Activated CD8-positive, alpha-beta T cell treated with anti-CD3 and anti-CD28 coated beads for 36 hours (primary cell): ENCODE measurements around the gene CD9. TPM values are rescaled to one million over a fixed set of nuclear protein-coding genes. Genes with fewer than 3 reads are reported as not detected.
A peak's percentile ranks its signal among the peaks of the same experiment; 100 is the strongest.
"Not testable (repeated sequence)": the region's sequence is repeated elsewhere in the genome, so short reads cannot be mapped to it uniquely, and the experiment has no call there.

ENCODE experiments used
- ATAC-seq: fragments of 200-7000 bp; cut with Tn5 transposase; one replicate; pipeline ENCODE4 v1.10.0; 2021; ENCODE audit warnings: mild to moderate bottlenecking, moderate library complexity
- CTCF ChIA-PET: fragments of 350-600 bp; sonication (Branson Sonifier 250); formaldehyde crosslinking; loops from one replicate; lab custom pipeline; 2021; ENCODE audit warnings: antibody characterized with exemption; lab: Charles Lee
- POLR2A ChIA-PET: fragments of 350-600 bp; sonication (Branson Sonifier 250); formaldehyde crosslinking; loops from one replicate; lab custom pipeline; 2021; ENCODE audit warnings: antibody characterized with exemption; lab: Charles Lee
- DNase-seq: peaks from one replicate; pipeline ENCODE4 v3.0.0-alpha.2; 2020
- H3K27ac Mint-ChIP-seq: one replicate; pipeline ENCODE4 v1.8.0; 2021; ENCODE audit warnings: mild to moderate bottlenecking, mixed read lengths
- H3K27me3 Mint-ChIP-seq: one replicate; pipeline ENCODE4 v1.8.0; 2021; ENCODE audit warnings: mixed read lengths
- H3K36me3 Mint-ChIP-seq: one replicate; pipeline ENCODE4 v1.8.0; 2021; ENCODE audit warnings: low read depth, mixed read lengths
- H3K4me1 Mint-ChIP-seq: one replicate; pipeline ENCODE4 v1.8.0; 2021; ENCODE audit warnings: low read depth, mixed read lengths
- H3K4me3 Mint-ChIP-seq: one replicate; pipeline ENCODE4 v1.8.0; 2021; ENCODE audit warnings: mild to moderate bottlenecking, moderate library complexity, mixed read lengths
- H3K9me3 Mint-ChIP-seq: one replicate; pipeline ENCODE4 v1.8.0; 2021; ENCODE audit warnings: mixed read lengths
- CTCF ChIP-seq: fragments of 200-600 bp; IDR thresholded peaks from one replicate; pipeline ENCODE4 v1.8.0; 2022; ENCODE audit warnings: antibody characterized with exemption, mild to moderate bottlenecking
- intact Hi-C: fragments of 100-400 bp; cut with micrococcal nuclease; formaldehyde crosslinking; loops from one replicate; pipeline ENCODE4 v1.10.0; 2022
- total RNA-seq, 2 experiments: library from RNA; stranded (reverse); gene quantifications; one replicate each; pipeline ENCODE4 v1.2.3, GENCODE V29; 2021

CD9 gene
- total RNA-seq, 2 experiments from 2014 or later: 9.1 to 9.2 TPM

GRCh38 chr12:6183689-6184428 lies 16.3 kb upstream of the CD9 start:
- TF ChIP-seq CTCF: no peak
- ChIA-PET POLR2A (interaction anchor here (1.5 kb wide), 1 partner anchor 15 kb away, joined by 3 read pairs; no protein-coding TSS in a partner anchor), CTCF (interaction anchor here (2.0 kb wide), 1 partner anchor 12 kb away, joined by 11 read pairs; no protein-coding TSS in a partner anchor)
- ATAC-seq (no peak), DNase-seq (no peak)
- H3K27ac Mint-ChIP-seq: no peak overlapping the region
- intact Hi-C loops: no loop called here
- H3K4me3 Mint-ChIP-seq: no peak overlapping the region
- peaks cover 1% of the 10 kb centered on the region for H3K4me1 Mint-ChIP-seq
- no peaks in the 10 kb centered on the region for H3K27me3 Mint-ChIP-seq
- H3K36me3 Mint-ChIP-seq: no peaks in the 10 kb centered on the region
- no peaks in the 10 kb centered on the region for H3K9me3 Mint-ChIP-seq

GRCh38 chr12:6185961-6186827 lies 14.0 kb upstream of the CD9 start:
- H3K36me3 Mint-ChIP-seq: no peaks in the 10 kb centered on the region
- no peak for TF ChIP-seq CTCF
- peaks cover 2% of the 10 kb centered on the region for H3K27me3 Mint-ChIP-seq
- H3K27ac Mint-ChIP-seq: no peak overlapping the region
- ChIA-PET CTCF (interaction anchor here (0.7 to 2.0 kb wide), 3 partner anchors 9 to 198 kb away, joined by 3 to 14 read pairs (median 3); no protein-coding TSS in a partner anchor), POLR2A (no interaction called here)
- peaks cover 15% of the 10 kb centered on the region for H3K4me1 Mint-ChIP-seq
- intact Hi-C loops: no loop called here
- no peak overlapping the region for H3K4me3 Mint-ChIP-seq
- DNase-seq (no peak), ATAC-seq (no peak)
- H3K9me3 Mint-ChIP-seq: no peaks in the 10 kb centered on the region

- peaks cover 6% of the 10 kb centered on the region for H3K27me3 Mint-ChIP-seq
- H3K27ac Mint-ChIP-seq: no peak overlapping the region
- DNase-seq (no peak), ATAC-seq (no peak)
- no peak overlapping the region for H3K4me3 Mint-ChIP-seq
- peaks cover 15% of the 10 kb centered on the region for H3K4me1 Mint-ChIP-seq
- POLR2A ChIA-PET: no interaction called here
- CTCF ChIA-PET: interaction anchor here (1.2 to 3.3 kb wide), 5 partner anchors 7 to 96 kb away, joined by 3 to 15 read pairs (median 9); no protein-coding TSS in a partner anchor
- H3K36me3 Mint-ChIP-seq: no peaks in the 10 kb centered on the region
- no peak for TF ChIP-seq CTCF
- no peaks in the 10 kb centered on the region for H3K9me3 Mint-ChIP-seq
- intact Hi-C loops: no loop called here
These were observed 12.0 kb upstream of the CD9 start for GRCh38 chr12:6187948-6188793.

- ATAC-seq: peak; percentile 30
- ChIA-PET POLR2A (no interaction called here), CTCF (interaction anchor here (1.2 to 3.3 kb wide), 3 partner anchors 16 to 96 kb away, joined by 3 to 15 read pairs (median 9); no protein-coding TSS in a partner anchor)
- Mint-ChIP-seq H3K4me3 (no peak overlapping the region), H3K27ac (no peak overlapping the region), H3K9me3 (no peaks in the 10 kb centered on the region), H3K36me3 (no peaks in the 10 kb centered on the region), H3K27me3 (peaks cover 6% of the 10 kb centered on the region), H3K4me1 (peaks cover 15% of the 10 kb centered on the region)
- no peak for TF ChIP-seq CTCF
- DNase-seq: no peak
- intact Hi-C loops: no loop called here
These were observed 11.2 kb upstream of the CD9 start for GRCh38 chr12:6189028-6189427.

- H3K4me3 Mint-ChIP-seq, H3K27me3 Mint-ChIP-seq, H3K36me3 Mint-ChIP-seq, intact Hi-C loops, ATAC-seq, H3K9me3 Mint-ChIP-seq, H3K27ac Mint-ChIP-seq: not testable (repeated sequence)
- peak; percentile 38 for DNase-seq
- CTCF ChIA-PET: interaction anchor here (1.0 to 3.3 kb wide), 3 partner anchors 88 to 126 kb away, joined by 3 to 15 read pairs (median 9); no protein-coding TSS in a partner anchor
- H3K4me1 Mint-ChIP-seq: peaks cover 15% of the 10 kb centered on the region
- POLR2A ChIA-PET: interaction anchor here (0.7 to 1.1 kb wide), 2 partner anchors 83 to 106 kb away, joined by 3 to 4 read pairs; no protein-coding TSS in a partner anchor
These were observed 10.1 kb upstream of the CD9 start for GRCh38 chr12:6189952-6190598.

GRCh38 chr12:6190767-6191530 lies 9.3 kb upstream of the CD9 start:
- H3K4me3 Mint-ChIP-seq, DNase-seq, H3K9me3 Mint-ChIP-seq, H3K36me3 Mint-ChIP-seq, intact Hi-C loops, H3K27ac Mint-ChIP-seq, ATAC-seq, H3K27me3 Mint-ChIP-seq: not testable (repeated sequence)
- POLR2A ChIA-PET: interaction anchor here (1.1 kb wide), 1 partner anchor 107 kb away, joined by 3 read pairs; no protein-coding TSS in a partner anchor
- H3K4me1 Mint-ChIP-seq: peaks cover 22% of the 10 kb centered on the region
- CTCF ChIA-PET: interaction anchor here (3.3 kb wide), 1 partner anchor 88 kb away, joined by 15 read pairs; no protein-coding TSS in a partner anchor
